ENCODE measurements around the gene GIGYF2. TPM values are rescaled to one million over a fixed set of nuclear protein-coding genes. Genes with fewer than 3 reads are reported as not detected.

GIGYF2 gene
- total RNA-seq, 1 donor from 2014 or later = 61.1 TPM

- Mint-ChIP-seq H3K9me3 (ENCODE audit: unreplicated experiment) (no peaks in the 10 kb centered on the region), H3K4me3 (ENCODE audit: unreplicated experiment) (no peak overlapping the region), H3K4me1 (ENCODE audit: unreplicated experiment) (peaks cover 4% of the 10 kb centered on the region), H3K27me3 (ENCODE audit: unreplicated experiment) (no peaks in the 10 kb centered on the region), H3K27ac (ENCODE audit: unreplicated experiment) (no peak overlapping the region), H3K36me3 (ENCODE audit: low read depth, unreplicated experiment) (peaks cover 4% of the 10 kb centered on the region)
- TF ChIP-seq CTCF (IDR thresholded peaks at IDR 0.05; ENCODE audit: unreplicated experiment) = no peak
- DNase-seq (ENCODE audit: low spot score) = no peak
Measured at GRCh38 chr2:232779934-232780333, 82.8 kb downstream of the GIGYF2 start.

GRCh38 chr2:232781765-232782164 lies 84.6 kb downstream of the GIGYF2 start:
- no peak overlapping the region for H3K27ac Mint-ChIP-seq (ENCODE audit: unreplicated experiment)
- no peaks in the 10 kb centered on the region for H3K27me3 Mint-ChIP-seq (ENCODE audit: unreplicated experiment)
- no peaks in the 10 kb centered on the region for H3K4me1 Mint-ChIP-seq (ENCODE audit: unreplicated experiment)
- no peak overlapping the region for H3K4me3 Mint-ChIP-seq (ENCODE audit: unreplicated experiment)
- H3K36me3 Mint-ChIP-seq (ENCODE audit: low read depth, unreplicated experiment) = no peaks in the 10 kb centered on the region
- no peak for TF ChIP-seq CTCF (IDR thresholded peaks at IDR 0.05; ENCODE audit: unreplicated experiment)
- no peak for DNase-seq (ENCODE audit: low spot score)
- H3K9me3 Mint-ChIP-seq (ENCODE audit: unreplicated experiment) = no peaks in the 10 kb centered on the region

DNA sequence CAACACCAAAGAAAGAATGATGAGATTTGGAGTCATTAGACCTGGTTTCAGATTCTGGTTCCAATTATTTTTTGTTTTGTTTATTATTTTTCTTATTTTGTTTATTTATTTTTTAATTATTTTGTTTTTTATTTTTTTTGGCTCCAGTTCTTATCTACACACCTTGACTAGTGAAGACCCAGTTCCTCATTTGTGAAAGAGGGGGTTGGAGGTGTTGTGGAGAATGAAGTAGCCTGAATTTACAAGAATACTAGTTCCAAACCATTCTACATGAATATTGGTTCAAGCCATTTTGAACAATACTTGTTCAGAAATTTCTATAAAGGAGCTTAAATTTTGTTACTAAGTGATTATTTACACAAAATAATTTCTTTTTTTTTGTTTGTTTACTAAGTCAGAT lies 86.1 kb downstream of the GIGYF2 start:
- Mint-ChIP-seq H3K4me1 (ENCODE audit: unreplicated experiment) (no peaks in the 10 kb centered on the region), H3K27ac (ENCODE audit: unreplicated experiment) (no peak overlapping the region), H3K27me3 (ENCODE audit: unreplicated experiment) (no peaks in the 10 kb centered on the region), H3K4me3 (ENCODE audit: unreplicated experiment) (no peak overlapping the region), H3K9me3 (ENCODE audit: unreplicated experiment) (no peaks in the 10 kb centered on the region), H3K36me3 (ENCODE audit: low read depth, unreplicated experiment) (peaks cover 4% of the 10 kb centered on the region)
- no peak for DNase-seq (ENCODE audit: low spot score)
- no peak for TF ChIP-seq CTCF (IDR thresholded peaks at IDR 0.05; ENCODE audit: unreplicated experiment)

- Mint-ChIP-seq H3K27ac (ENCODE audit: unreplicated experiment) (no peak overlapping the region), H3K27me3 (ENCODE audit: unreplicated experiment) (no peaks in the 10 kb centered on the region), H3K4me1 (ENCODE audit: unreplicated experiment) (no peaks in the 10 kb centered on the region), H3K36me3 (ENCODE audit: low read depth, unreplicated experiment) (peaks cover 18% of the 10 kb centered on the region), H3K4me3 (ENCODE audit: unreplicated experiment) (no peak overlapping the region), H3K9me3 (ENCODE audit: unreplicated experiment) (no peaks in the 10 kb centered on the region)
- DNase-seq (ENCODE audit: low spot score) = no peak
- TF ChIP-seq CTCF (IDR thresholded peaks at IDR 0.05; ENCODE audit: unreplicated experiment) = no peak
Measured at GRCh38 chr2:232787806-232788205, 90.7 kb downstream of the GIGYF2 start.

- Mint-ChIP-seq H3K27ac (ENCODE audit: unreplicated experiment) (no peak overlapping the region), H3K36me3 (ENCODE audit: low read depth, unreplicated experiment) (peaks cover 18% of the 10 kb centered on the region), H3K9me3 (ENCODE audit: unreplicated experiment) (no peaks in the 10 kb centered on the region), H3K27me3 (ENCODE audit: unreplicated experiment) (no peaks in the 10 kb centered on the region), H3K4me1 (ENCODE audit: unreplicated experiment) (no peaks in the 10 kb centered on the region), H3K4me3 (ENCODE audit: unreplicated experiment) (no peak overlapping the region)
- TF ChIP-seq CTCF (IDR thresholded peaks at IDR 0.05; ENCODE audit: unreplicated experiment) = no peak
- DNase-seq (ENCODE audit: low spot score) = no peak
Measured at GRCh38 chr2:232789082-232789481, 92.0 kb downstream of the GIGYF2 start.
